ENCODE data around the gene VPS13C. TPM values are rescaled to one million over a fixed set of nuclear protein-coding genes. Genes with fewer than 3 reads are reported as not detected.

The VPS13C gene
- total and polyA plus RNA-seq, 2 donors (not counting 1 experiment from before 2014, with no cell fraction given): 40.0 to 236 TPM

- Histone ChIP-seq H3K79me2 (ENCODE audit: control insufficient read depth, insufficient read depth, low read length) (no peaks in the 10 kb centered on the region), H3K4me1 (ENCODE audit: control insufficient read depth in 2 of 2, insufficient read depth in 2 of 2, low read length in 2 of 2) (no peaks in the 10 kb centered on the region), H3K9ac (ENCODE audit: low read length) (no peak overlapping the region), H3K27me3 (replicated peaks in 1 of 4; ENCODE audit: control extremely low read depth in 1 of 4, control insufficient read depth in 3 of 4, insufficient read depth in 4 of 4, low read length in 3 of 4) (peaks cover 0 to 7% (median 2%) of the 10 kb centered on the region in 4 experiments), H2AFZ (ENCODE audit: insufficient read depth, low read depth, low read length, poor library complexity, severe bottlenecking) (no peak overlapping the region), H3K9me3 (ENCODE audit: control extremely low read depth in 1 of 3, control insufficient read depth in 2 of 3, insufficient read depth in 1 of 3, low read length in 2 of 3) (no peaks in the 10 kb centered on the region), H3K36me3 (replicated peaks in 1 of 2; ENCODE audit: control extremely low read depth in 1 of 2, control insufficient read depth in 1 of 2, extremely low read depth in 1 of 2, insufficient read depth in 2 of 2, low read length in 1 of 2) (no peaks in the 10 kb centered on the region), H3K4me2 (replicated peaks; ENCODE audit: low read depth, low read length, poor library complexity, severe bottlenecking) (no peak overlapping the region), H3K4me3 (ENCODE audit: control extremely low read depth in 1 of 5, extremely low read depth in 1 of 5, insufficient read depth in 1 of 5, low read depth in 2 of 5, low read length in 4 of 5) (no peak overlapping the region), H4K20me1 (ENCODE audit: control insufficient read depth, insufficient read depth, low read length, poor library complexity, severe bottlenecking) (no peaks in the 10 kb centered on the region), H3K27ac (ENCODE audit: low read length in 2 of 2) (no peak overlapping the region)
- H3K4me1 Mint-ChIP-seq: no peaks in the 10 kb centered on the region
- 70% methylated on average over 6 of the region's 7 CpGs for WGBS (ENCODE audit: insufficient coverage)
- ChIA-PET CTCF (no interaction called here), POLR2A (no interaction called here)
- TF ChIP-seq CTCF (IDR thresholded peaks at IDR 0.05): no peak
- no peak for TF ChIP-seq EZH2 (IDR thresholded peaks at IDR 0.05; ENCODE audit: borderline replicate concordance, insufficient read depth, low read depth, low read length, poor library complexity, severe bottlenecking)
- no peaks in the 10 kb centered on the region for H3K9me3 Mint-ChIP-seq (ENCODE audit: insufficient read depth)
- ATAC-seq (ENCODE audit: low read depth) (no peak), DNase-seq (no peak)
- H3K27ac Mint-ChIP-seq: no peak overlapping the region
- intact Hi-C loops (cut with micrococcal nuclease): no loop called here
- H3K27me3 Mint-ChIP-seq: peaks cover 24% of the 10 kb centered on the region
- H3K4me3 Mint-ChIP-seq: no peak overlapping the region
These were observed 38.9 kb upstream of the VPS13C start for GRCh38 chr15:62099094-62099601.

GRCh38 chr15:62094388-62094787 is 34.1 kb upstream of the VPS13C start:
- Mint-ChIP-seq H3K27me3 (peaks cover 33% of the 10 kb centered on the region), H3K9me3 (ENCODE audit: insufficient read depth) (no peaks in the 10 kb centered on the region), H3K4me1 (no peaks in the 10 kb centered on the region), H3K27ac (no peak overlapping the region), H3K4me3 (no peak overlapping the region)
- no peak for DNase-seq
- Histone ChIP-seq H2AFZ (ENCODE audit: insufficient read depth, low read depth, low read length, poor library complexity, severe bottlenecking) (no peak overlapping the region), H4K20me1 (ENCODE audit: control insufficient read depth, insufficient read depth, low read length, poor library complexity, severe bottlenecking) (no peaks in the 10 kb centered on the region), H3K36me3 (replicated peaks in 1 of 2; ENCODE audit: control extremely low read depth in 1 of 2, control insufficient read depth in 1 of 2, extremely low read depth in 1 of 2, insufficient read depth in 2 of 2, low read length in 1 of 2) (no peaks in the 10 kb centered on the region), H3K4me3 (ENCODE audit: control extremely low read depth in 1 of 5, extremely low read depth in 1 of 5, insufficient read depth in 1 of 5, low read depth in 2 of 5, low read length in 4 of 5) (no peak overlapping the region), H3K9me3 (ENCODE audit: control extremely low read depth in 1 of 3, control insufficient read depth in 2 of 3, insufficient read depth in 1 of 3, low read length in 2 of 3) (no peaks in the 10 kb centered on the region), H3K4me2 (replicated peaks; ENCODE audit: low read depth, low read length, poor library complexity, severe bottlenecking) (no peak overlapping the region), H3K4me1 (ENCODE audit: control insufficient read depth in 2 of 2, insufficient read depth in 2 of 2, low read length in 2 of 2) (no peaks in the 10 kb centered on the region), H3K9ac (ENCODE audit: low read length) (no peak overlapping the region), H3K79me2 (ENCODE audit: control insufficient read depth, insufficient read depth, low read length) (no peaks in the 10 kb centered on the region), H3K27ac (ENCODE audit: low read length in 2 of 2) (no peak overlapping the region), H3K27me3 (replicated peaks in 1 of 4; ENCODE audit: control extremely low read depth in 1 of 4, control insufficient read depth in 3 of 4, insufficient read depth in 4 of 4, low read length in 3 of 4) (peaks cover 0 to 7% (median 2%) of the 10 kb centered on the region in 4 experiments)
- 96% methylated on average over 7 of the region's 7 CpGs for WGBS (ENCODE audit: insufficient coverage)
- CTCF ChIA-PET: interaction anchor here (1.0 kb wide), 1 partner anchor 13 kb away, joined by 3 read pairs; no protein-coding TSS in a partner anchor
- TF ChIP-seq EZH2 (IDR thresholded peaks at IDR 0.05; ENCODE audit: borderline replicate concordance, insufficient read depth, low read depth, low read length, poor library complexity, severe bottlenecking): no peak
- no peak for TF ChIP-seq CTCF (IDR thresholded peaks at IDR 0.05)
- POLR2A ChIA-PET: no interaction called here
- intact Hi-C loops (cut with micrococcal nuclease): no loop called here
- ATAC-seq (ENCODE audit: low read depth): no peak
